H1 (cell line): ENCODE measurements around the gene DLK2. TPM values are rescaled to one million over a fixed set of nuclear protein-coding genes. Genes with fewer than 3 reads are reported as not detected.

Experiments
- CTCF ChIA-PET: fragments of 300-600 bp; sonication (Branson Sonifier 250); formaldehyde crosslinking; loops from one replicate; lab custom pipeline; 2021; ENCODE audit not compliant: partially characterized antibody; lab: Charles Lee
- POLR2A ChIA-PET: fragments of 300-600 bp; sonication (Branson Sonifier 250); formaldehyde crosslinking; loops from one replicate; lab custom pipeline; 2021; ENCODE audit warnings: inconsistent platforms; ENCODE audit not compliant: partially characterized antibody; lab: Charles Lee
- DNase-seq, 2 experiments: peaks; one replicate each; pipeline versions ENCODE4 v3.0.0 to v3.0.0-alpha.2; 2010 to 2022; ENCODE audit warnings: low spot score in 2 of 2, low read depth in 1 of 2, mixed read lengths in 1 of 2
- FAIRE-seq: peaks from 2 replicates; lab custom pipeline; 2011; peaks lifted over from hg19 to GRCh38; lab: Jason Lieb, UNC
- H2AFZ ChIP-seq: 2 replicates; pipeline ENCODE4 v1.8.1; 2012; ENCODE audit warnings: low read length, inconsistent platforms
- H2AK5ac ChIP-seq: 2 replicates; pipeline ENCODE4 v1.6.1; 2013; ENCODE audit warnings: low read depth, low read length
- H2BK120ac ChIP-seq: replicated peaks from 2 replicates; pipeline ENCODE3; 2013; ENCODE audit warnings: low read depth, low read length, inconsistent platforms
- H2BK12ac ChIP-seq: 2 replicates; pipeline ENCODE4 v1.6.1; 2013; ENCODE audit warnings: low read depth, low read length
- H2BK15ac ChIP-seq: 2 replicates; pipeline ENCODE4 v1.6.1; 2013; ENCODE audit warnings: low read length
- H2BK20ac ChIP-seq: 2 replicates; pipeline ENCODE4 v1.6.1; 2013; ENCODE audit warnings: low read length
- H2BK5ac ChIP-seq: 2 replicates; pipeline ENCODE4 v1.6.1; 2013; ENCODE audit warnings: low read depth, low read length
- H3K14ac ChIP-seq: 2 replicates; pipeline ENCODE4 v1.6.1; 2013; ENCODE audit warnings: inconsistent platforms; ENCODE audit not compliant: insufficient read length
- H3K18ac ChIP-seq: 2 replicates; pipeline ENCODE4 v1.6.1; 2013; ENCODE audit warnings: low read length; ENCODE audit errors: extremely low read depth
- H3K23ac ChIP-seq: 2 replicates; pipeline ENCODE4 v1.6.1; 2013; ENCODE audit warnings: inconsistent platforms; ENCODE audit not compliant: insufficient read length
- H3K23me2 ChIP-seq: 2 replicates; pipeline ENCODE4 v1.6.1; 2013; ENCODE audit warnings: low read depth, low read length
- H3K27ac ChIP-seq: 2 replicates; pipeline ENCODE4 v1.6.1; 2011; ENCODE audit warnings: low read depth, low read length, inconsistent platforms
- H3K27me3 ChIP-seq, 4 experiments: replicated peaks in 1 of 4; 1 replicate in 1 of 4; 2 replicates in 3 of 4; pipeline versions ENCODE4 v1.6.1 to v1.8.1; 2011 to 2013; ENCODE audit warnings: low read length in 3 of 4, mild to moderate bottlenecking in 3 of 4, inconsistent platforms in 2 of 4, mixed read lengths in 2 of 4, moderate library complexity in 1 of 4; ENCODE audit not compliant: control insufficient read depth in 3 of 4, insufficient read depth in 3 of 4; ENCODE audit errors: extremely low read depth in 1 of 4
- H3K36me3 ChIP-seq, 4 experiments: 2 replicates each; pipeline versions ENCODE4 v1.6.1 to v1.8.1; 2011 to 2013; ENCODE audit warnings: mild to moderate bottlenecking in 4 of 4, low read length in 3 of 4, moderate library complexity in 2 of 4, control low read depth in 1 of 4, inconsistent platforms in 1 of 4; ENCODE audit not compliant: insufficient read depth in 4 of 4, control insufficient read depth in 2 of 4
- H3K4ac ChIP-seq: replicated peaks from 2 replicates; pipeline ENCODE3; 2013; ENCODE audit warnings: low read length, low read depth, mixed read lengths, inconsistent platforms; ENCODE audit not compliant: insufficient read length
- H3K4me1 ChIP-seq, 4 experiments: replicated peaks in 1 of 4; 1 replicate in 1 of 4; 2 replicates in 3 of 4; pipeline versions ENCODE4 v1.6.1 to v1.8.1; 2011 to 2013; ENCODE audit warnings: low read length in 3 of 4, inconsistent platforms in 2 of 4, mixed read lengths in 1 of 4; ENCODE audit not compliant: insufficient read depth in 4 of 4, control insufficient read depth in 3 of 4
- H3K4me2 ChIP-seq, 2 experiments: 2 replicates each; pipeline versions ENCODE4 v1.6.1 to v1.8.1; 2011 to 2013; ENCODE audit warnings: low read depth in 2 of 2, low read length in 2 of 2, control low read depth in 1 of 2, inconsistent platforms in 1 of 2, mild to moderate bottlenecking in 1 of 2; ENCODE audit not compliant: insufficient read depth in 1 of 2
- H3K4me3 ChIP-seq, 4 experiments: fragments of 200-600, 300-600 bp in 1 of 4; sonication (generic), shearing (Covaris generic), sonication (Bioruptor Twin) in 1 of 4; 2 replicates each; pipeline versions ENCODE4 v1.5.1 to v1.8.1; 2011 to 2016; ENCODE audit warnings: low read length in 4 of 4, low read depth in 3 of 4, control low read depth in 2 of 4, inconsistent platforms in 2 of 4, mild to moderate bottlenecking in 2 of 4, mixed read lengths in 1 of 4, moderate library complexity in 1 of 4; ENCODE audit not compliant: insufficient read depth in 2 of 4; ENCODE audit errors: extremely low read depth in 1 of 4
- H3K56ac ChIP-seq: replicated peaks from 2 replicates; pipeline ENCODE3; 2013; ENCODE audit warnings: low read depth, mild to moderate bottlenecking, mixed read lengths, low read length, inconsistent platforms; ENCODE audit not compliant: insufficient read length
- H3K79me1 ChIP-seq: 2 replicates; pipeline ENCODE4 v1.6.1; 2013; ENCODE audit warnings: low read depth, low read length, control low read depth
- H3K79me2 ChIP-seq, 2 experiments: 2 replicates each; pipeline versions ENCODE4 v1.6.1 to v1.8.1; 2012 to 2013; ENCODE audit warnings: low read length in 2 of 2, mild to moderate bottlenecking in 2 of 2, inconsistent platforms in 1 of 2; ENCODE audit not compliant: insufficient read depth in 2 of 2, control insufficient read depth in 1 of 2
- H3K9ac ChIP-seq, 4 experiments: replicated peaks in 1 of 4; 1 replicate in 1 of 4; 2 replicates in 3 of 4; pipeline versions ENCODE4 v1.6.1 to v1.8.1; 2011 to 2013; ENCODE audit warnings: low read depth in 3 of 4, low read length in 3 of 4, control low read depth in 2 of 4, mild to moderate bottlenecking in 2 of 4, moderate library complexity in 2 of 4, inconsistent platforms in 1 of 4; ENCODE audit errors: extremely low read depth in 1 of 4
- H3K9me3 ChIP-seq, 2 experiments: 2 replicates each; pipeline versions ENCODE4 v1.6.1 to v1.8.1; 2012 to 2013; ENCODE audit warnings: mild to moderate bottlenecking in 2 of 2, moderate library complexity in 2 of 2, control low read depth in 1 of 2, inconsistent platforms in 1 of 2, low read depth in 1 of 2, low read length in 1 of 2, mixed read lengths in 1 of 2; ENCODE audit not compliant: insufficient read depth in 2 of 2
- H4K20me1 ChIP-seq, 2 experiments: replicated peaks in 1 of 2; 2 replicates each; pipeline versions ENCODE3 to v1.8.1; 2011 to 2013; ENCODE audit warnings: inconsistent platforms in 2 of 2, low read length in 2 of 2, mild to moderate bottlenecking in 1 of 2; ENCODE audit not compliant: insufficient read depth in 2 of 2, control insufficient read depth in 1 of 2
- H4K5ac ChIP-seq: 2 replicates; pipeline ENCODE4 v1.6.1; 2013; ENCODE audit warnings: low read length, low read depth, mixed read lengths, inconsistent platforms; ENCODE audit not compliant: insufficient read length
- H4K8ac ChIP-seq: 2 replicates; pipeline ENCODE4 v1.8.0; 2013; ENCODE audit warnings: mild to moderate bottlenecking, moderate library complexity, low read length, inconsistent platforms; ENCODE audit not compliant: insufficient read depth; ENCODE audit errors: extremely low read depth
- H4K91ac ChIP-seq: replicated peaks from 2 replicates; pipeline ENCODE3; 2013; ENCODE audit warnings: low read length, mixed read lengths, inconsistent platforms; ENCODE audit not compliant: insufficient read length
- BACH1 ChIP-seq: IDR thresholded peaks from 2 replicates; pipeline ENCODE4 v1.6.1; 2012; ENCODE audit warnings: low read length, improper control_type of control experiment
- CBX5 ChIP-seq: fragments of 300-800, 300-1000 bp; sonication (generic); IDR thresholded peaks from 2 replicates; pipeline ENCODE4 v1.7.1; 2016; ENCODE audit warnings: antibody characterized with exemption, low read length, low read depth
- CHD2 ChIP-seq: IDR thresholded peaks from 2 replicates; pipeline ENCODE4 v1.6.1; 2012; ENCODE audit warnings: low read length, improper control_type of control experiment
- CREB1 ChIP-seq: IDR thresholded peaks from 2 replicates; pipeline ENCODE4 v1.6.1; 2012; ENCODE audit warnings: inconsistent platforms
- EZH2 ChIP-seq: fragments of 200-600 bp; sonication (generic); IDR thresholded peaks from 2 replicates; pipeline ENCODE4 v1.7.1; 2012; ENCODE audit warnings: low read depth, mild to moderate bottlenecking, moderate library complexity, low read length, inconsistent platforms; ENCODE audit not compliant: severe bottlenecking
- GABPA ChIP-seq: IDR thresholded peaks from 2 replicates; pipeline ENCODE4 v1.6.1; 2011; ENCODE audit warnings: mild to moderate bottlenecking, low read length, moderate library complexity, borderline replicate concordance; ENCODE audit not compliant: insufficient read depth
- JUND ChIP-seq: IDR thresholded peaks from 2 replicates; pipeline ENCODE4 v1.6.1; 2011; ENCODE audit warnings: mild to moderate bottlenecking, improper control_type of control experiment, low read length
- KDM1A ChIP-seq: fragments of 200-600, 300-600 bp; sonication (generic); IDR thresholded peaks from 2 replicates; pipeline ENCODE4 v1.7.1; 2016; ENCODE audit warnings: mild to moderate bottlenecking, low read length, borderline replicate concordance
- KDM4A ChIP-seq: IDR thresholded peaks from one replicate; pipeline ENCODE4 v1.7.1; 2012; ENCODE audit warnings: low read depth, mild to moderate bottlenecking, moderate library complexity, low read length, inconsistent platforms; ENCODE audit not compliant: severe bottlenecking
- KDM5A ChIP-seq: fragments of 200-600 bp; IDR thresholded peaks from 2 replicates; pipeline ENCODE4 v1.7.1; 2012; ENCODE audit warnings: mild to moderate bottlenecking, low read length, inconsistent platforms, mixed read lengths
- RBBP5 ChIP-seq: IDR thresholded peaks from 2 replicates; pipeline ENCODE4 v1.7.1; 2012; ENCODE audit warnings: low read depth, mild to moderate bottlenecking, inconsistent platforms, low read length, moderate library complexity, borderline replicate concordance
- RXRA ChIP-seq: IDR thresholded peaks from 2 replicates; pipeline ENCODE4 v1.6.1; 2011; ENCODE audit warnings: low read depth, mild to moderate bottlenecking, low read length, moderate library complexity; ENCODE audit not compliant: insufficient read depth
- TAF1 ChIP-seq: IDR thresholded peaks from 2 replicates; pipeline ENCODE4 v1.6.1; 2011; ENCODE audit warnings: mild to moderate bottlenecking, low read depth, low read length
- TCF12 ChIP-seq: IDR thresholded peaks from 2 replicates; pipeline ENCODE4 v1.6.1; 2011; ENCODE audit warnings: low read depth, mild to moderate bottlenecking, low read length
- YY1 ChIP-seq: IDR thresholded peaks from 2 replicates; pipeline ENCODE4 v1.6.1; 2011; ENCODE audit warnings: low read depth, mild to moderate bottlenecking, low read length
- WGBS, 2 experiments: shearing (Covaris generic) in 1 of 2; methylation state at CpG; one replicate each; pipeline versions ENCODE4 v1.1.6 to v1.1.7; 2013 to 2015; ENCODE audit warnings: low lambda C conversion rate in 2 of 2, mixed read lengths in 2 of 2, inconsistent platforms in 1 of 2, low coverage in 1 of 2, missing lambda C conversion rate in 1 of 2; ENCODE audit not compliant: insufficient replicate concordance in 2 of 2, insufficient coverage in 1 of 2, insufficient read length in 1 of 2; ENCODE audit errors: extremely low coverage in 1 of 2, missing lambda C conversion rate in 1 of 2; 5-methylcytosine and 5-hydroxymethylcytosine counted together
- polyA plus RNA-seq, 7 experiments: library from polyadenylated mRNA; depleted of rRNA in 3 of 7; stranded (reverse) in 5 of 7; unstranded in 2 of 7; fragments of >200 nt in 5 of 7; fragments of 200-250 nt in 2 of 7; gene quantifications; 1 replicate in 5 of 7; 2 replicates in 1 of 7; 4 replicates in 1 of 7; pipeline versions ENCODE4 v1.2.1 to v1.2.3, GENCODE V29; 2011 to 2013; ENCODE audit warnings: missing spikeins in 2 of 7, mixed read lengths in 2 of 7
- total RNA-seq: library from RNA; stranded (reverse); fragmentation: NEBNext Ultra II Directional; extraction: Animal tissue kit (Norgen Biotek cat#: 25700); gene quantifications from 2 replicates; pipeline ENCODE4 v1.2.1, GENCODE V29; 2021

DLK2 gene
- total and polyA plus RNA-seq, 2 of the 8 experiments (the other 6 are each of a cell fraction or from before 2014, with no cell fraction given) = 0.37 to 0.80 TPM

DNA sequence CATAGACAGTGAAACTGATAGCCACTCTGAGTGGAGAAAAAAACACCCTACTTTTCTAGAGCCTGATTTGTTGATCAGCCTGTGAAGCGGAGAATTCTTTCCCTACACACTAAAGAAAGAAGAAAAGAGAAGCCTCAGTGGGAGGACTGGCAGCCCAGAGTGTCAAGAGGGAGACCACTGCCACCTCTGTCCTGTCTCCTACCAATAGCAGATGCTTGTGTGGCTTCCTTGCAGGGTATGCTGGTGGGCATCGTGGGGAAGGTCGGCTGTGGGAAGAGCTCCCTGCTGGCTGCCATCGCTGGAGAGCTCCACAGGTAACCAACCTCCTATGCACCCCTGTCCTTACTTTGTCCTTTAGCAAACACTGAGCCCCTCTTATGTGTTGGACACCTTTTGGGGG, 17.6 kb downstream of the DLK2 start:
- Histone ChIP-seq H2AK5ac (no peak overlapping the region), H3K79me2 (no peaks in the 10 kb centered on the region), H3K56ac (no peak overlapping the region), H2BK12ac (no peak overlapping the region), H3K79me1 (no peaks in the 10 kb centered on the region), H4K20me1 (peaks cover 0 to 2% of the 10 kb centered on the region in 2 experiments), H2BK5ac (no peak overlapping the region), H4K5ac (no peak overlapping the region), H3K4me2 (no peak overlapping the region), H3K4me3 (no peak overlapping the region), H2BK20ac (no peak overlapping the region), H3K18ac (no peak overlapping the region), H3K9me3 (no peaks in the 10 kb centered on the region), H3K9ac (no peak overlapping the region), H3K27me3 (no peaks in the 10 kb centered on the region), H3K23me2 (no peaks in the 10 kb centered on the region), H2BK15ac (no peak overlapping the region), H2BK120ac (no peak overlapping the region), H2AFZ (no peak overlapping the region), H3K27ac (no peak overlapping the region), H3K14ac (no peak overlapping the region), H4K91ac (no peak overlapping the region), H3K36me3 (peaks cover 0 to 16% (median 3%) of the 10 kb centered on the region in 4 experiments; a peak in 4 of 8 replicates), H4K8ac (no peak overlapping the region), H3K4me1 (no peaks in the 10 kb centered on the region; a peak in 2 of 7 replicates), H3K4ac (no peak overlapping the region), H3K23ac (no peak overlapping the region)
- no peak for DNase-seq
- ChIA-PET CTCF (interaction anchor here (0.7 to 6.7 kb wide), 7 partner anchors 10 to 68 kb away, joined by 3 to 46 read pairs (median 6); partner anchors contain the start of genes ABCC10 and DLK2), POLR2A (interaction anchor here (1.4 to 4.8 kb wide), 3 partner anchors 11 to 69 kb away, joined by 3 to 34 read pairs (median 4); no protein-coding TSS in a partner anchor)
- FAIRE-seq = no peak
- WGBS, 2 experiments = 77% methylated on average over 4 of the region's 4 CpGs; no CpG with 5 or more reads in 1 of the 2 experiments
- TF ChIP-seq KDM4A (no peak), TAF1 (no peak), KDM5A (no peak), BACH1 (no peak), EZH2 (no peak), CREB1 (no peak), CHD2 (no peak), RXRA (no peak), TCF12 (no peak), GABPA (no peak), YY1 (no peak), CBX5 (no peak), JUND (no peak), RBBP5 (no peak), KDM1A (no peak)
